ENCODE results near the gene ZDHHC7.

The ZDHHC7 gene

GRCh38 chr16:85003725-85004586 lies 7.4 kb downstream of the ZDHHC7 start:
- Histone ChIP-seq H3K4me3 (ENCODE audit: low read depth, low read length, poor library complexity, severe bottlenecking) (no peak overlapping the region), H3K4me1 (ENCODE audit: insufficient read depth, low read length, severe bottlenecking) (no peaks in the 10 kb centered on the region), H3K9ac (ENCODE audit: low read length) (no peak overlapping the region), H3K9me3 (ENCODE audit: low read length) (no peaks in the 10 kb centered on the region), H3K27ac (ENCODE audit: low read depth, low read length, poor library complexity, severe bottlenecking) (no peak overlapping the region), H4K20me1 (ENCODE audit: insufficient read depth, low read length) (no peaks in the 10 kb centered on the region), H3K36me3 (ENCODE audit: insufficient read depth, low read length) (no peaks in the 10 kb centered on the region), H3K79me2 (ENCODE audit: insufficient read depth, low read length) (peaks cover 18% of the 10 kb centered on the region), H3K4me2 (ENCODE audit: low read length) (no peak overlapping the region), H2AFZ (ENCODE audit: low read length) (no peak overlapping the region), H3K9me2 (ENCODE audit: low read depth, low read length) (no peaks in the 10 kb centered on the region), H3F3A (ENCODE audit: insufficient read depth, low read length) (no peaks in the 10 kb centered on the region), H3K27me3 (ENCODE audit: insufficient read depth, low read length) (no peaks in the 10 kb centered on the region)
- no peak for TF ChIP-seq EZH2 (IDR thresholded peaks at IDR 0.05; ENCODE audit: borderline replicate concordance, low read length)
- TF ChIP-seq, protein P1, sequence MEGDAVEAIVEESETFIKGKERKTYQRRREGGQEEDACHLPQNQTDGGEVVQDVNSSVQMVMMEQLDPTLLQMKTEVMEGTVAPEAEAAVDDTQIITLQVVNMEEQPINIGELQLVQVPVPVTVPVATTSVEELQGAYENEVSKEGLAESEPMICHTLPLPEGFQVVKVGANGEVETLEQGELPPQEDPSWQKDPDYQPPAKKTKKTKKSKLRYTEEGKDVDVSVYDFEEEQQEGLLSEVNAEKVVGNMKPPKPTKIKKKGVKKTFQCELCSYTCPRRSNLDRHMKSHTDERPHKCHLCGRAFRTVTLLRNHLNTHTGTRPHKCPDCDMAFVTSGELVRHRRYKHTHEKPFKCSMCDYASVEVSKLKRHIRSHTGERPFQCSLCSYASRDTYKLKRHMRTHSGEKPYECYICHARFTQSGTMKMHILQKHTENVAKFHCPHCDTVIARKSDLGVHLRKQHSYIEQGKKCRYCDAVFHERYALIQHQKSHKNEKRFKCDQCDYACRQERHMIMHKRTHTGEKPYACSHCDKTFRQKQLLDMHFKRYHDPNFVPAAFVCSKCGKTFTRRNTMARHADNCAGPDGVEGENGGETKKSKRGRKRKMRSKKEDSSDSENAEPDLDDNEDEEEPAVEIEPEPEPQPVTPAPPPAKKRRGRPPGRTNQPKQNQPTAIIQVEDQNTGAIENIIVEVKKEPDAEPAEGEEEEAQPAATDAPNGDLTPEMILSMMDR (IDR thresholded peaks at IDR 0.05; ENCODE audit: low read length): no peak

DNA sequence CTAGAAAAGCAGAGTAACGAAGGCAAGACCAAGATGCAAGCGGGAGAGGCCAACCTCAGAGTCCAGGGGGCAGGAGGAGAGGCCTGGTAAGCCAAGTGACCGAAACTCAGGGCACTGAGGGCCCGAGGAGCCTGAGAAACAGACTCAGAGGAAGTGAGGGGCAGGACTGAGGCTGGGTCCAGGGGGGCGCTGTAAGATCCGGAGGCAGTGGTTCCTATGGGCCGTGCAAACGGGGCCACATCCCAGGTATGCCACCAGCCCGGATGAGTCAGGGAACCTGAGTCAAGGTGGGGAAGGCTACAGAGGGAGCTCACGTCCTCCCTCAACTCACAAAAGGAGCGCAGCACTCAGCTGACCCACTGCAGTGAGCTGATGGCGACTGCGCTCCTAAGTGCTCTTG lies 8.3 kb downstream of the ZDHHC7 start:
- H3K4me2 ChIP-seq (ENCODE audit: low read length): no peak overlapping the region
- no peak overlapping the region for H2AFZ ChIP-seq (ENCODE audit: low read length)
- H4K20me1 ChIP-seq (ENCODE audit: insufficient read depth, low read length): no peaks in the 10 kb centered on the region
- no peak for TF ChIP-seq EZH2 (IDR thresholded peaks at IDR 0.05; ENCODE audit: borderline replicate concordance, low read length)
- TF ChIP-seq, protein P1 (IDR thresholded peaks at IDR 0.05; ENCODE audit: low read length): no peak
- no peak overlapping the region for H3K27ac ChIP-seq (ENCODE audit: low read depth, low read length, poor library complexity, severe bottlenecking)
- H3K79me2 ChIP-seq (ENCODE audit: insufficient read depth, low read length): peaks cover 22% of the 10 kb centered on the region
- H3K9ac ChIP-seq (ENCODE audit: low read length): no peak overlapping the region
- no peaks in the 10 kb centered on the region for H3K9me2 ChIP-seq (ENCODE audit: low read depth, low read length)
- no peaks in the 10 kb centered on the region for H3K27me3 ChIP-seq (ENCODE audit: insufficient read depth, low read length)
- no peak overlapping the region for H3K4me3 ChIP-seq (ENCODE audit: low read depth, low read length, poor library complexity, severe bottlenecking)
- no peaks in the 10 kb centered on the region for H3F3A ChIP-seq (ENCODE audit: insufficient read depth, low read length)
- H3K9me3 ChIP-seq (ENCODE audit: low read length): no peaks in the 10 kb centered on the region
- H3K36me3 ChIP-seq (ENCODE audit: insufficient read depth, low read length): no peaks in the 10 kb centered on the region
- no peaks in the 10 kb centered on the region for H3K4me1 ChIP-seq (ENCODE audit: insufficient read depth, low read length, severe bottlenecking)

- peaks cover 22% of the 10 kb centered on the region for H3K79me2 ChIP-seq (ENCODE audit: insufficient read depth, low read length)
- H3F3A ChIP-seq (ENCODE audit: insufficient read depth, low read length): no peaks in the 10 kb centered on the region
- no peaks in the 10 kb centered on the region for H3K9me2 ChIP-seq (ENCODE audit: low read depth, low read length)
- no peaks in the 10 kb centered on the region for H3K36me3 ChIP-seq (ENCODE audit: insufficient read depth, low read length)
- H3K4me1 ChIP-seq (ENCODE audit: insufficient read depth, low read length, severe bottlenecking): no peaks in the 10 kb centered on the region
- H2AFZ ChIP-seq (ENCODE audit: low read length): no peak overlapping the region
- H3K27ac ChIP-seq (ENCODE audit: low read depth, low read length, poor library complexity, severe bottlenecking): no peak overlapping the region
- TF ChIP-seq EZH2 (IDR thresholded peaks at IDR 0.05; ENCODE audit: borderline replicate concordance, low read length): no peak
- TF ChIP-seq, protein P1 (IDR thresholded peaks at IDR 0.05; ENCODE audit: low read length): no peak
- H3K4me2 ChIP-seq (ENCODE audit: low read length): no peak overlapping the region
- H3K9me3 ChIP-seq (ENCODE audit: low read length): no peaks in the 10 kb centered on the region
- H3K4me3 ChIP-seq (ENCODE audit: low read depth, low read length, poor library complexity, severe bottlenecking): no peak overlapping the region
- H3K27me3 ChIP-seq (ENCODE audit: insufficient read depth, low read length): no peaks in the 10 kb centered on the region
- H3K9ac ChIP-seq (ENCODE audit: low read length): no peak overlapping the region
- no peaks in the 10 kb centered on the region for H4K20me1 ChIP-seq (ENCODE audit: insufficient read depth, low read length)
Observed at GRCh38 chr16:85002608-85003007, 8.7 kb downstream of the ZDHHC7 start.

Measured in OCI-LY1 (cell line).